HepG2 (cell line): Measurements from ENCODE around the gene HTRA3.

Source experiments
- ATF4 ChIP-seq, 2 experiments: fragments of 450-650 bp in 1 of 2; sonication (generic) in 1 of 2; formaldehyde crosslinking; IDR thresholded peaks; 2 replicates each; pipeline versions ENCODE4 v1.5.0 to v1.8.0; 2020 to 2022; ENCODE audit warnings: mild to moderate bottlenecking in 1 of 2, missing genetic modification reagents in 1 of 2
- LCORL ChIP-seq, 2 experiments: fragments of 450-650 bp in 1 of 2; sonication (generic) in 1 of 2; formaldehyde crosslinking in 1 of 2; IDR thresholded peaks; 2 replicates each; pipeline versions ENCODE4 v1.5.0 to v1.6.1; 2017 to 2020; ENCODE audit warnings: antibody characterized with exemption in 1 of 2, missing genetic modification reagents in 1 of 2
- PHF5A ChIP-seq: IDR thresholded peaks from one replicate; pipeline ENCODE4 v1.6.1; 2018; ENCODE audit warnings: low read depth, missing genetic modification reagents; ENCODE audit not compliant: unreplicated experiment
- POLR2A ChIP-seq, 2 experiments: IDR thresholded peaks; 2 replicates each; pipeline ENCODE4 v1.6.1; 2011; ENCODE audit warnings: low read depth in 2 of 2, low read length in 2 of 2, mild to moderate bottlenecking in 1 of 2, moderate library complexity in 1 of 2; ENCODE audit not compliant: insufficient read depth in 1 of 2
- SIN3B ChIP-seq: fragments of 150-350 bp; IDR thresholded peaks from 2 replicates; pipeline ENCODE4 v1.6.1; 2014; ENCODE audit warnings: low read length
- ZNF776 ChIP-seq: sonication (generic); formaldehyde crosslinking; IDR thresholded peaks from 2 replicates; pipeline ENCODE4 v1.4.0; 2020; ENCODE audit warnings: mild to moderate bottlenecking, missing genetic modification reagents
- TF ChIP-seq, protein P1 (sequence below): sonication (generic); formaldehyde crosslinking; IDR thresholded peaks from 2 replicates; pipeline ENCODE4 v1.5.1; 2020; ENCODE audit warnings: mild to moderate bottlenecking, missing genetic modification reagents, borderline replicate concordance
- TF ChIP-seq, protein P2 (sequence below): sonication (generic); formaldehyde crosslinking; IDR thresholded peaks from 2 replicates; pipeline ENCODE4 v1.5.0; 2020; ENCODE audit warnings: missing genetic modification reagents

DNA sequence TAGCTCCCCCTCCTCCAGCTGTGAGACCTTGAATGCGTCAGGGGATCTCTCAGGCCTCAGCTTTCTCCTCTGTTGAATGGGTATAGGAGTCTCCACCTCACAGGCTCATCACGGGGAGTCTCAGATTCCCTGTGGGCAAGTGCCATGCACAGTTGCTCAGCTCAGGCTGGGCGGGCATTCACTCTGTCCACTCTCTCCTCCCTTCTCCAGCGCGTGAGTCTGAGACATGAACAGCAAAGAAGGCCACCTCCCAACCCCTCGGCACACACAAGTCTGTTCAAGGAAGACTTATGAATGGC lies 60.0 kb downstream of the HTRA3 start:
- TF ChIP-seq SIN3B (no peak), ATF4 (CRISPR knock-in tag; IDR thresholded peaks at IDR 0.05) (no peak), ZNF776 (CRISPR knock-in tag) (no peak), PHF5A (CRISPR knock-in tag) (no peak), LCORL (IDR thresholded peaks at IDR 0.05) (no peak), LCORL (CRISPR knock-in tag; IDR thresholded peaks at IDR 0.05) (no peak), POLR2A (IDR thresholded peaks at IDR 0.05; ENCODE audit: insufficient read depth in 1 of 2, low read depth in 2 of 2, low read length in 2 of 2) (no peak)
- TF ChIP-seq, protein P1, sequence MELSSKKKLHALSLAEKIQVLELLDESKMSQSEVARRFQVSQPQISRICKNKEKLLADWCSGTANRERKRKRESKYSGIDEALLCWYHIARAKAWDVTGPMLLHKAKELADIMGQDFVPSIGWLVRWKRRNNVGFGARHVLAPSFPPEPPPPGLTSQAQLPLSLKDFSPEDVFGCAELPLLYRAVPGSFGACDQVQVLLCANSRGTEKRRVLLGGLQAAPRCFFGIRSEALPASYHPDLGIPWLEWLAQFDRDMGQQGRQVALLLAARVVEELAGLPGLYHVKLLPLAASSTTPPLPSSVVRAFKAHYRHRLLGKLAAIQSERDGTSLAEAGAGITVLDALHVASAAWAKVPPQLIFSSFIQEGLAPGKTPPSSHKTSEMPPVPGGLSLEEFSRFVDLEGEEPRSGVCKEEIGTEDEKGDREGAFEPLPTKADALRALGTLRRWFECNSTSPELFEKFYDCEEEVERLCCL (CRISPR knock-in tag): no peak
- TF ChIP-seq, protein P2, sequence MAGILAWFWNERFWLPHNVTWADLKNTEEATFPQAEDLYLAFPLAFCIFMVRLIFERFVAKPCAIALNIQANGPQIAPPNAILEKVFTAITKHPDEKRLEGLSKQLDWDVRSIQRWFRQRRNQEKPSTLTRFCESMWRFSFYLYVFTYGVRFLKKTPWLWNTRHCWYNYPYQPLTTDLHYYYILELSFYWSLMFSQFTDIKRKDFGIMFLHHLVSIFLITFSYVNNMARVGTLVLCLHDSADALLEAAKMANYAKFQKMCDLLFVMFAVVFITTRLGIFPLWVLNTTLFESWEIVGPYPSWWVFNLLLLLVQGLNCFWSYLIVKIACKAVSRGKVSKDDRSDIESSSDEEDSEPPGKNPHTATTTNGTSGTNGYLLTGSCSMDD (CRISPR knock-in tag): no peak
